HepG2 (cell line): ENCODE results near the gene SLC12A5. TPM values are rescaled to one million over a fixed set of nuclear protein-coding genes. Genes with fewer than 3 reads are reported as not detected.

ENCODE experiments used
- BORCS8-MEF2B ChIP-seq: sonication (generic); formaldehyde crosslinking; IDR thresholded peaks from 2 replicates; pipeline ENCODE4 v1.8.0; 2022; ENCODE audit warnings: mild to moderate bottlenecking, missing genetic modification reagents
- DMTF1 ChIP-seq: sonication (generic); formaldehyde crosslinking; IDR thresholded peaks from 2 replicates; pipeline ENCODE4 v1.4.0; 2020; ENCODE audit warnings: mild to moderate bottlenecking, missing genetic modification reagents
- ELF1 ChIP-seq: sonication (generic); formaldehyde crosslinking; IDR thresholded peaks from 2 replicates; pipeline ENCODE4 v1.4.0; 2020; ENCODE audit warnings: missing genetic modification reagents
- FOXA3 ChIP-seq: IDR thresholded peaks from 2 replicates; pipeline ENCODE4 v1.6.1; 2016; ENCODE audit warnings: missing genetic modification reagents, missing compliant biosample characterization
- FOXO4 ChIP-seq: sonication (generic); formaldehyde crosslinking; conservative IDR thresholded peaks from 2 replicates; pipeline ENCODE4 v1.8.1; 2023; ENCODE audit warnings: missing genetic modification reagents
- FOXP1 ChIP-seq, 2 experiments: fragments of 450-650 bp in 1 of 2; IDR thresholded peaks; 2 replicates each; pipeline ENCODE4 v1.6.1; 2017 to 2018; ENCODE audit warnings: antibody characterized with exemption in 1 of 2
- HOXA3 ChIP-seq: sonication (generic); formaldehyde crosslinking; IDR thresholded peaks from 2 replicates; pipeline ENCODE4 v1.5.0; 2020; ENCODE audit warnings: missing genetic modification reagents
- HOXA5 ChIP-seq: sonication (generic); formaldehyde crosslinking; IDR thresholded peaks from 2 replicates; pipeline ENCODE4 v1.4.0; 2020; ENCODE audit warnings: missing genetic modification reagents
- KDM6A ChIP-seq: IDR thresholded peaks from 2 replicates; pipeline ENCODE4 v1.6.1; 2016; ENCODE audit warnings: low read depth
- MBD4 ChIP-seq: IDR thresholded peaks from 2 replicates; pipeline ENCODE4 v1.6.1; 2012; ENCODE audit warnings: low read length, inconsistent platforms, borderline replicate concordance
- MED1 ChIP-seq: sonication (generic); formaldehyde crosslinking; IDR thresholded peaks from 2 replicates; pipeline ENCODE4 v1.4.0; 2020; ENCODE audit warnings: missing genetic modification reagents
- MED8 ChIP-seq: sonication (generic); formaldehyde crosslinking; IDR thresholded peaks from 2 replicates; pipeline ENCODE4 v1.8.1; 2023; ENCODE audit warnings: mild to moderate bottlenecking, missing genetic modification reagents; ENCODE audit not compliant: insufficient replicate concordance
- NAIF1 ChIP-seq: sonication (generic); formaldehyde crosslinking; IDR thresholded peaks from 2 replicates; pipeline ENCODE4 v1.5.0; 2020; ENCODE audit warnings: mild to moderate bottlenecking, missing genetic modification reagents, borderline replicate concordance
- PCBP2 ChIP-seq: fragments of 200-400 bp; formaldehyde crosslinking; optimal IDR thresholded peaks from 2 replicates; pipeline ENCODE3; 2018; ENCODE audit warnings: low read length, low read depth; ENCODE audit not compliant: poor library complexity, severe bottlenecking
- RORA ChIP-seq: sonication (generic); formaldehyde crosslinking; IDR thresholded peaks from 2 replicates; pipeline ENCODE4 v1.5.0; 2020; ENCODE audit warnings: mild to moderate bottlenecking, missing genetic modification reagents, moderate library complexity
- RXRB ChIP-seq: IDR thresholded peaks from 2 replicates; pipeline ENCODE4 v1.6.1; 2016; ENCODE audit warnings: borderline replicate concordance, missing genetic modification reagents, missing compliant biosample characterization
- SALL1 ChIP-seq: sonication (generic); formaldehyde crosslinking; IDR thresholded peaks from 2 replicates; pipeline ENCODE4 v1.8.0; 2022; ENCODE audit warnings: mild to moderate bottlenecking, missing genetic modification reagents
- SP4 ChIP-seq: sonication (generic); formaldehyde crosslinking; IDR thresholded peaks from 2 replicates; pipeline ENCODE4 v1.8.1; 2023; ENCODE audit warnings: mild to moderate bottlenecking, missing genetic modification reagents
- ZC3H4 ChIP-seq: sonication (generic); formaldehyde crosslinking; IDR thresholded peaks from 2 replicates; pipeline ENCODE4 v1.4.0; 2020; ENCODE audit warnings: missing genetic modification reagents, borderline replicate concordance
- ZFP36 ChIP-seq: fragments of 150-350 bp; IDR thresholded peaks from 2 replicates; pipeline ENCODE4 v1.6.1; 2018; ENCODE audit warnings: borderline replicate concordance, low read length, low read depth; ENCODE audit not compliant: partially characterized antibody
- ZKSCAN1 ChIP-seq: fragments of 150-350 bp; IDR thresholded peaks from 2 replicates; pipeline ENCODE4 v1.6.1; 2014; ENCODE audit warnings: low read length
- ZMYM3 ChIP-seq: sonication (generic); formaldehyde crosslinking; IDR thresholded peaks from 2 replicates; pipeline ENCODE4 v1.5.1; 2020; ENCODE audit warnings: mild to moderate bottlenecking, missing genetic modification reagents
- ZNF451 ChIP-seq: sonication (generic); formaldehyde crosslinking; IDR thresholded peaks from 2 replicates; pipeline ENCODE4 v1.5.0; 2020; ENCODE audit warnings: mild to moderate bottlenecking, missing genetic modification reagents
- ZNF496 ChIP-seq: sonication (generic); formaldehyde crosslinking; IDR thresholded peaks from 2 replicates; pipeline ENCODE4 v1.8.1; 2023; ENCODE audit warnings: mild to moderate bottlenecking, moderate library complexity, missing genetic modification reagents; ENCODE audit not compliant: insufficient replicate concordance
- ZNF557 ChIP-seq: sonication (generic); formaldehyde crosslinking; IDR thresholded peaks from 2 replicates; pipeline ENCODE4 v1.4.0; 2020; ENCODE audit warnings: missing genetic modification reagents
- ZNF563 ChIP-seq: sonication (generic); formaldehyde crosslinking; IDR thresholded peaks from 2 replicates; pipeline ENCODE4 v1.8.0; 2022; ENCODE audit warnings: mild to moderate bottlenecking, moderate library complexity, missing genetic modification reagents
- ZNF570 ChIP-seq: sonication (generic); formaldehyde crosslinking; IDR thresholded peaks from 2 replicates; pipeline ENCODE4 v1.4.0; 2020; ENCODE audit warnings: mild to moderate bottlenecking, missing genetic modification reagents, borderline replicate concordance
- ZNF883 ChIP-seq: sonication (generic); formaldehyde crosslinking; IDR thresholded peaks from 2 replicates; pipeline ENCODE4 v1.5.1; 2020; ENCODE audit warnings: mild to moderate bottlenecking, missing genetic modification reagents; ENCODE audit errors: not compliant biosample characterization
- polyA plus RNA-seq, 8 experiments: library from polyadenylated mRNA; depleted of rRNA in 3 of 8; stranded (reverse) in 7 of 8; unstranded in 1 of 8; fragments of >200 nt; fragmentation: Illumina TruSeq in 4 of 8; extraction: Trizol in 4 of 8; gene quantifications; 2 replicates each; pipeline versions ENCODE4 v1.2.1 to v1.2.3, GENCODE V29; 2011 to 2016; ENCODE audit warnings: low read depth in 4 of 8, missing spikeins in 1 of 8, mixed read lengths in 1 of 8; ENCODE audit not compliant: insufficient read depth in 1 of 8
- total RNA-seq, 5 experiments: library from RNA; depleted of rRNA; stranded (reverse); fragments of >200 nt; fragmentation: Illumina TruSeq; extraction: Trizol; gene quantifications; 2 replicates each; pipeline ENCODE4 v1.2.3, GENCODE V29; 2016; ENCODE audit warnings: low read depth in 1 of 5
- TF ChIP-seq, protein P1 (sequence below): IDR thresholded peaks from 2 replicates; pipeline ENCODE4 v1.6.1; 2016; ENCODE audit warnings: mild to moderate bottlenecking, missing biosample characterization, missing genetic modification reagents

The SLC12A5 gene
- total and polyA plus RNA-seq, 2 of the 13 experiments (the other 11 are each of a cell fraction or from before 2014, with no cell fraction given) = 4.3 to 5.4 TPM

DNA sequence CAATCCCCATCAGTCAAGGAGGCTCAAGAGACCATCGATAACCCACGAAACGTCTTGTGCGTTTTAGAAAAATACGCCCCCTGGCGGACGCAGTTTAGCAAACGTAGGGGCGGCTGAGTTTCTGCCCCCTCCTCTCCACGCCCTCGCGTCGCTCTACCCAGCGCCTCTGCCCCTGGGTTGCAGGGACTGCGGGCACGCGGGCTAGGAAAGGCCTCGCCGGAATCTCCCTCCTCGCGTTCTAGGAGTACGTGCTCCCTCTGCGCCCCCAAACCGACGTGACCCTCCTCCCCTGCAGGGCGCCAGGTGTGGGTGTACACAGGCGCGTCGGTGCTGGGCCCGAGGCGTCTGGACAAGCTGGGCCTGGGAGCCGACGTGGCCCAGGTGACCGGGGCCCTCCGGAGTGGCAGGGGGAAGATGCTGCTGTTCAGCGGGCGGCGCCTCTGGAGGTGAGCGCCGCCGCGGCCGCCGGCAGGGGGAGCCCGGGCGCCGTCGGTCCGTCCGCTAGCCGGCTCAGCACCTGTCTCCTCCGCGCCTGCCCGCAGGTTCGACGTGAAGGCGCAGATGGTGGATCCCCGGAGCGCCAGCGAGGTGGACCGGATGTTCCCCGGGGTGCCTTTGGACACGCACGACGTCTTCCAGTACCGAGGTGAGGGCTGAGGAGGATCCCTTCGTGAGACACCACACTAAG lies 15.0 kb upstream of the SLC12A5 start (continued):
- no peak for TF ChIP-seq ELF1 (CRISPR knock-in tag)
- TF ChIP-seq FOXA3 (CRISPR knock-in tag) = no peak
- TF ChIP-seq FOXP1 (IDR thresholded peaks at IDR 0.05) = no peak
- no peak for TF ChIP-seq FOXP1 (CRISPR knock-in tag; IDR thresholded peaks at IDR 0.05)
- TF ChIP-seq DMTF1 (CRISPR knock-in tag) = no peak
- TF ChIP-seq MED1 (CRISPR knock-in tag) = peak; percentile 35; the same call in 1 of the 2 replicates
- TF ChIP-seq ZFP36 = no peak
- 0 out of 2 replicates have a peak, but pooled peaks have one; percentile 28 for TF ChIP-seq ZNF570
- TF ChIP-seq NAIF1 (CRISPR knock-in tag) = no peak
- TF ChIP-seq MED8 (CRISPR knock-in tag) = no peak
- TF ChIP-seq ZNF496 (CRISPR knock-in tag) = no peak
- peak; percentile 74 for TF ChIP-seq ZNF883 (CRISPR knock-in tag)
- TF ChIP-seq HOXA5 (CRISPR knock-in tag) = peak; percentile 69; the same call in 1 of the 2 replicates
- TF ChIP-seq FOXO4 (CRISPR knock-in tag) = no peak
- TF ChIP-seq, protein P1, sequence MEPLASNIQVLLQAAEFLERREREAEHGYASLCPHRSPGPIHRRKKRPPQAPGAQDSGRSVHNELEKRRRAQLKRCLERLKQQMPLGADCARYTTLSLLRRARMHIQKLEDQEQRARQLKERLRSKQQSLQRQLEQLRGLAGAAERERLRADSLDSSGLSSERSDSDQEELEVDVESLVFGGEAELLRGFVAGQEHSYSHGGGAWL = peak; percentile 75; the same call in 1 of the 2 replicates
- no peak for TF ChIP-seq ZNF557 (CRISPR knock-in tag)
- no peak for TF ChIP-seq MBD4
- no peak; the same call in 1 of the 2 replicates for TF ChIP-seq ZMYM3 (CRISPR knock-in tag)
- peak; percentile 54 for TF ChIP-seq HOXA3 (CRISPR knock-in tag)
- no peak for TF ChIP-seq KDM6A
- TF ChIP-seq PCBP2 = no peak
- no peak; the same call in 1 of the 2 replicates for TF ChIP-seq RORA (CRISPR knock-in tag)
- TF ChIP-seq ZNF451 = 0 out of 2 replicates have a peak, but pooled peaks have one; percentile 14
- TF ChIP-seq ZC3H4 = no peak
- TF ChIP-seq ZNF563 (CRISPR knock-in tag) = peak; percentile 87
- peak; percentile 76 for TF ChIP-seq SP4 (CRISPR knock-in tag)
- no peak for TF ChIP-seq ZKSCAN1
- peak; percentile 5; the same call in 1 of the 2 replicates for TF ChIP-seq RXRB (CRISPR knock-in tag)
- TF ChIP-seq BORCS8-MEF2B = peak; percentile 79
- peak; percentile 61 for TF ChIP-seq SALL1 (CRISPR knock-in tag)
